K562 (cell line): ENCODE results near the gene NUDCD3. TPM values are rescaled to one million over a fixed set of nuclear protein-coding genes. Genes with fewer than 3 reads are reported as not detected.

Experiments used
- ATAC-seq: fragments of 200-7000 bp; cut with Tn5 transposase; 3 replicates; pipeline ENCODE4 v1.9.1; 2020; ENCODE audit warnings: moderate library complexity
- BruUV-seq: library from RNA; stranded (reverse); fragments of 400-500 nt; replicated peaks from 2 replicates; lab custom pipeline; 2021; lab: Mats Ljungman, UMichigan
- CTCF ChIA-PET: fragments of 300-600 bp; formaldehyde crosslinking; extraction: SDS; loops from one replicate; lab custom pipeline; 2021; ENCODE audit warnings: low intra/inter-chr PET ratio; lab: Yijun Ruan, JAX
- POLR2A ChIA-PET: fragments of 300-600, 350-650 bp; sonication (Branson Sonifier 250); formaldehyde crosslinking; extraction: SDS; loops from one replicate; lab custom pipeline; 2021; ENCODE audit warnings: antibody characterized with exemption, inconsistent platforms; lab: Yijun Ruan, JAX
- DNase-seq, 4 experiments: peaks; one replicate each; pipeline versions ENCODE4 v3.0.0 to v3.0.0-alpha.2; 2011 to 2018; ENCODE audit warnings: low spot score in 3 of 4, mixed read lengths in 3 of 4; ENCODE audit errors: extremely low read depth in 1 of 4
- FAIRE-seq: peaks from 2 replicates; lab custom pipeline; 2011; peaks lifted over from hg19 to GRCh38; lab: Jason Lieb, UNC
- H2AFZ ChIP-seq: 2 replicates; pipeline ENCODE4 v1.6.0; 2011; ENCODE audit warnings: low read depth, low read length, control low read depth, inconsistent platforms
- H3K27ac ChIP-seq: fragments of 200-600 bp; 3 replicates; pipeline ENCODE4 v1.8.0; 2011; ENCODE audit warnings: low read depth, mild to moderate bottlenecking, control low read depth, inconsistent platforms, low read length, moderate library complexity, mixed read lengths; ENCODE audit errors: extremely low read depth
- H3K27me3 ChIP-seq, 2 experiments: fragments of 300-600 bp in 1 of 2; 2 replicates in 1 of 2; 3 replicates in 1 of 2; pipeline versions ENCODE4 v1.6.0 to v1.8.0; 2011; ENCODE audit warnings: inconsistent platforms in 2 of 2, low read length in 2 of 2, mild to moderate bottlenecking in 1 of 2, mixed read lengths in 1 of 2, moderate library complexity in 1 of 2; ENCODE audit not compliant: control insufficient read depth in 2 of 2, insufficient read depth in 2 of 2
- H3K36me3 ChIP-seq: fragments of 300-600 bp; 3 replicates; pipeline ENCODE4 v1.8.0; 2011; ENCODE audit warnings: mild to moderate bottlenecking, low read length, inconsistent platforms; ENCODE audit not compliant: control insufficient read depth, insufficient read depth
- H3K4me1 ChIP-seq, 2 experiments: fragments of 200-600 bp in 1 of 2; replicated peaks in 1 of 2; 2 replicates in 1 of 2; 3 replicates in 1 of 2; pipeline versions ENCODE4 v1.5.1 to v1.8.0; 2011; ENCODE audit warnings: inconsistent platforms in 2 of 2, low read length in 2 of 2, mild to moderate bottlenecking in 1 of 2, mixed read lengths in 1 of 2, moderate library complexity in 1 of 2; ENCODE audit not compliant: control insufficient read depth in 2 of 2, insufficient read depth in 2 of 2
- H3K4me2 ChIP-seq: 2 replicates; pipeline ENCODE4 v1.6.1; 2011; ENCODE audit warnings: low read length, control low read depth, inconsistent platforms, mixed read lengths; ENCODE audit not compliant: insufficient read depth
- H3K4me3 ChIP-seq: fragments of 200-600 bp; sonication (generic), shearing (Covaris generic); 2 replicates; pipeline ENCODE4 v1.5.1; 2016; ENCODE audit warnings: control low read depth, inconsistent platforms
- H3K79me2 ChIP-seq: fragments of 200-600 bp; 3 replicates; pipeline ENCODE4 v1.8.0; 2011; ENCODE audit warnings: low read length, inconsistent platforms; ENCODE audit not compliant: control insufficient read depth, insufficient read depth
- H3K9ac ChIP-seq, 2 experiments: 2 replicates each; pipeline versions ENCODE4 v1.6.0 to v1.6.1; 2011; ENCODE audit warnings: low read depth in 2 of 2, low read length in 2 of 2, control low read depth in 1 of 2, inconsistent platforms in 1 of 2, mild to moderate bottlenecking in 1 of 2, mixed read lengths in 1 of 2; ENCODE audit not compliant: insufficient read depth in 1 of 2
- H3K9me1 ChIP-seq: one replicate; pipeline ENCODE4 v1.6.0; 2011; ENCODE audit warnings: inconsistent platforms, mild to moderate bottlenecking, low read length, moderate library complexity; ENCODE audit not compliant: control insufficient read depth, insufficient read depth
- H3K9me3 ChIP-seq: replicated peaks from 2 replicates; pipeline ENCODE4 v1.5.1; 2011; ENCODE audit warnings: low read depth, low read length, inconsistent platforms; ENCODE audit not compliant: control insufficient read depth, insufficient read depth
- H4K20me1 ChIP-seq: replicated peaks from 2 replicates; pipeline ENCODE4 v1.6.1; 2011; ENCODE audit warnings: low read length, inconsistent platforms, mixed read lengths; ENCODE audit not compliant: control insufficient read depth, insufficient read depth
- CEBPB ChIP-seq: fragments of 450-650 bp; IDR thresholded peaks from 2 replicates; pipeline ENCODE4 v1.6.1; 2016; ENCODE audit warnings: missing genetic modification characterization, missing compliant biosample characterization
- CEBPG ChIP-seq, 3 experiments: fragments of 200-800 bp in 1 of 3; sonication (Bioruptor generic) in 1 of 3; sonication (generic) in 1 of 3; formaldehyde crosslinking in 1 of 3; IDR thresholded peaks in 2 of 3; conservative IDR thresholded peaks in 1 of 3; 2 replicates each; pipeline versions ENCODE4 v1.6.1 to v1.8.0; 2016 to 2022; ENCODE audit warnings: missing compliant biosample characterization in 2 of 3, missing genetic modification characterization in 2 of 3, mild to moderate bottlenecking in 1 of 3, missing genetic modification reagents in 1 of 3
- KDM4B ChIP-seq, 2 experiments: fragments of 450-650 bp in 1 of 2; sonication (generic) in 1 of 2; IDR thresholded peaks; 2 replicates each; pipeline ENCODE4 v1.6.1; 2016 to 2017; ENCODE audit warnings: borderline replicate concordance in 2 of 2, antibody characterized with exemption in 1 of 2, low read depth in 1 of 2, mild to moderate bottlenecking in 1 of 2
- WGBS: fragments of 100-300 bp; shearing (Covaris generic); methylation state at CpG from one replicate; pipeline ENCODE4 v1.1.6; 2016; ENCODE audit warnings: low coverage, mixed read lengths; ENCODE audit not compliant: insufficient coverage; ENCODE audit errors: missing lambda C conversion rate; 5-methylcytosine and 5-hydroxymethylcytosine counted together
- in situ Hi-C: fragments of 300-500 bp; cut with MboI; formaldehyde crosslinking; loops from 4 replicates; pipeline ENCODE4 v1.15.0; 2018; ENCODE audit warnings: inconsistent platforms, mixed read lengths
- intact Hi-C: fragments of 100-400 bp; cut with micrococcal nuclease; formaldehyde crosslinking; loops from 2 replicates; pipeline ENCODE4 v1.14.2; 2022
- polyA plus RNA-seq, 8 experiments: library from polyadenylated mRNA; depleted of rRNA in 4 of 8; stranded (reverse) in 5 of 8; unstranded in 3 of 8; fragments of >200 nt; fragmentation: Nextera tagmentation in 2 of 8; fragmentation: Illumina TruSeq in 1 of 8; extraction: Ambion mirVana in 2 of 8; extraction: Trizol in 1 of 8; gene quantifications; 2 replicates each; pipeline versions ENCODE4 v1.2.1 to v1.2.3, GENCODE V29; 2011 to 2014; ENCODE audit warnings: inconsistent platforms in 1 of 8, missing spikeins in 1 of 8
- total RNA-seq, 7 experiments: library from RNA; depleted of rRNA in 6 of 7; stranded (reverse); fragments of >200 nt in 6 of 7; fragmentation: Illumina TruSeq in 2 of 7; extraction: Trizol in 2 of 7; gene quantifications; 2 replicates each; pipeline versions ENCODE4 v1.2.1 to v1.2.3, GENCODE V29; 2011 to 2021; ENCODE audit warnings: low replicate concordance in 1 of 7
- TF ChIP-seq, protein P1 (sequence below): fragments of 450-650 bp; IDR thresholded peaks from 2 replicates; pipeline ENCODE4 v1.6.1; 2016; ENCODE audit warnings: mild to moderate bottlenecking

Gene NUDCD3
- total and polyA plus RNA-seq, 9 of the 15 experiments (the other 6 are each of a cell fraction or from before 2014, with no cell fraction given), result 24.8 to 64.2 (median 42.6) TPM

DNA sequence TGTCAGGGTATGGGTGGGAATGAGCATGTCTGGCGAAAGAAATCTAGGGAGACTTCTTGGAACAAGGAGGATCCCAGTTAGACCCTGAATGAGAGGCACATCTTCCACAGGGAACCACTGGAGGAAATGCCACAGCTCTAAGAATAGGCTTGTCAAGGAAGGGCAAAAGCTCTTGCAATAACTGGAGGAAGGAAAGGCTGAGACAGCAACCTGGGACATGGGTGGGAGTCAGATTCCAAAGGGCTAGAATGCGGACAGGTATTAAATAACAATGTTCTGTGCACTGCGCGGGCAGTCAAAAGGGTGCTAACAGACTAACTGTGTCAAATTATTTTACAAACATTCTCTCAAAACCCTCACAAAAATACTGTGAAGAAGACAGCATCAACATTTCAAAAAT is 4.5 kb downstream of the NUDCD3 start (continued):
- TF ChIP-seq, protein P1, sequence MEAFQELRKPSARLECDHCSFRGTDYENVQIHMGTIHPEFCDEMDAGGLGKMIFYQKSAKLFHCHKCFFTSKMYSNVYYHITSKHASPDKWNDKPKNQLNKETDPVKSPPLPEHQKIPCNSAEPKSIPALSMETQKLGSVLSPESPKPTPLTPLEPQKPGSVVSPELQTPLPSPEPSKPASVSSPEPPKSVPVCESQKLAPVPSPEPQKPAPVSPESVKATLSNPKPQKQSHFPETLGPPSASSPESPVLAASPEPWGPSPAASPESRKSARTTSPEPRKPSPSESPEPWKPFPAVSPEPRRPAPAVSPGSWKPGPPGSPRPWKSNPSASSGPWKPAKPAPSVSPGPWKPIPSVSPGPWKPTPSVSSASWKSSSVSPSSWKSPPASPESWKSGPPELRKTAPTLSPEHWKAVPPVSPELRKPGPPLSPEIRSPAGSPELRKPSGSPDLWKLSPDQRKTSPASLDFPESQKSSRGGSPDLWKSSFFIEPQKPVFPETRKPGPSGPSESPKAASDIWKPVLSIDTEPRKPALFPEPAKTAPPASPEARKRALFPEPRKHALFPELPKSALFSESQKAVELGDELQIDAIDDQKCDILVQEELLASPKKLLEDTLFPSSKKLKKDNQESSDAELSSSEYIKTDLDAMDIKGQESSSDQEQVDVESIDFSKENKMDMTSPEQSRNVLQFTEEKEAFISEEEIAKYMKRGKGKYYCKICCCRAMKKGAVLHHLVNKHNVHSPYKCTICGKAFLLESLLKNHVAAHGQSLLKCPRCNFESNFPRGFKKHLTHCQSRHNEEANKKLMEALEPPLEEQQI, result no peak

DNA sequence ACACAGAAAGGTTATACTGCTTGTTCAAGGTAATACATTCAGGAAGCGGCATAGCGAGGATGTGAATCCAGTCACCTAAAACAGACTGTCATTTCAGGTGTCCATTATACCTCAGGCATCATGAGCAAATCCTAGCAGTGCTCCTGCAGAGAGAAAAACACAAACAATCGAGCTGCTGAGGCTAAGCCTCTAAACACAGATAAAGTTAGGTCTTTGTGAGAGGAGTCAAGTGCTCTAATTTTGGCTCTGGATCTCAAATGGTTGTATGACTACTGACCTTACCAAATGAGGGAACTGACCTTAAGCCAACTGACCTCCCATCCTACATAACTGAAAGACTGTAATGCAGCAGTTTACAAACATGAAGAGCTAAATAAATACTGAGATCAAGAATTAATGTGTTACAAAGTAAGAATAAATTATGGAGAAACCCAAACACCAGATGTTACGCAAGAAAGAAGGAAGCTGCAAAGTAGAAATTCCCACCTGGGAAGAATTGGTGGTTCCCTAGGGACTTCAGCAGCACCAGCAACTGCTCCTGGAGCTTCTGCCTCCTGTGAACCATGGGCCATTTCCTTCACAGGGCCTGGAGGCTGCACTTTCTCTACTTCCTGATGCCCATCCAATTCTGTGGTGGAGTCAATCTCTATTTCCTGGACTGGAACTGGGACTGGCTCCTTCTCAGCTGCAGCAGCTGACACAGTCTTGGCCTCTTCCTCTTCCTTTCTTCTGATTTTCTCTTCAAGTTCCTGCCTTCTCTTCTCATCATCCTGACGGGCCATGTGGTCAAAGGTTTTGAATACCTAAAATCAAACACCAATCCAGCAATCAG is 5.8 kb downstream of the NUDCD3 start:
- Histone ChIP-seq H3K9me1 (no peaks in the 10 kb centered on the region), H3K4me2 (no peak overlapping the region), H3K27me3 (no peaks in the 10 kb centered on the region), H3K36me3 (peaks cover 68% of the 10 kb centered on the region), H3K9ac (no peak overlapping the region), H3K4me3 (no peak overlapping the region), H4K20me1 (no peaks in the 10 kb centered on the region), H3K79me2 (peaks cover 48% of the 10 kb centered on the region), H3K27ac (no peak overlapping the region), H2AFZ (no peak overlapping the region), H3K4me1 (peaks cover 0 to 4% of the 10 kb centered on the region in 2 experiments; a peak in 2 of 5 replicates), H3K9me3 (peaks cover 9% of the 10 kb centered on the region; the same call in 1 of the 2 replicates)
- ChIA-PET CTCF (no interaction called here), POLR2A (no interaction called here)
- no peak for DNase-seq
- FAIRE-seq, result no peak
- no TSS peak for BruUV-seq
- in situ Hi-C loops (no loop called here), intact Hi-C loops (no loop called here)
- TF ChIP-seq CEBPB (tag) (peak; percentile 54), CEBPG (CRISPR knock-in tag; IDR thresholded peaks at IDR 0.05) (no peak), CEBPG (tag; conservative IDR thresholded peaks at IDR 0.05 in 1 of 2, IDR thresholded peaks at IDR 0.05 in 1 of 2) (peak in 1 of 2 experiments; percentile 63; a peak in 3 of 4 replicates), KDM4B (IDR thresholded peaks at IDR 0.05; ENCODE audit: borderline replicate concordance in 2 of 2, low read depth in 1 of 2) (no peak)
- 84% methylated on average over 5 of the region's 5 CpGs for WGBS
- no peak for ATAC-seq
